Measurements from ENCODE around the gene DOHH. TPM values are rescaled to one million over a fixed set of nuclear protein-coding genes. Genes with fewer than 3 reads are reported as not detected.

The DOHH gene
- total RNA-seq, 1 experiment from 2014 or later: 0.89 TPM

DNA sequence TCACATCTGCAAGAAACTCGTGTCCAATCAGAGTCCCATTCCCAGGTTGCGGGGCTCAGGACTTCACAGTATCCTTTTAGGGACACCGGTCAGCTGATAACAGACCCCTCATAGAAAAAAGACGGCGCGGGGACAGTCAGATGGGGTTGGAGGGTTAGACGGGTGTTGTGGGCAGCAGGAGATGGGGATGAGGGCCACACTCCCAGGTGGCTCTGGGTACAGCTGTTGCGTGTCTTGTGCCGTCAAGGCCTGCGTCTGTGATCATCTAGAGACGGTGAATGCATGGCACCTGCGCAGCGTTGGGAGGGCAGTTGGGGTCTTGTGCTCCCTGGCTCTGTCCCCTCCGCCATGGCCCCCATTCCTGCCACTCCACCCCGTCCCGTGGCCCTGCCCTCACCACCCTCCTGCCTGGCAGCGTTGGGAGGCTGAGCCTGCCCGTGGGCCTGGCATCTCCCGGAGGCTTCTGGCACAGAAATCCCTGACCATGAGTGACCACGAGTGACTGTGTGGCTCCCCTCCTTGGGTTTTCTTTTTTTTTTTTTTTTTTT lies 24.5 kb upstream of the DOHH start:
- no peak for DNase-seq
- Histone ChIP-seq H3K9ac (ENCODE audit: low read length) (no peak overlapping the region), H3K9me3 (ENCODE audit: low read length) (no peaks in the 10 kb centered on the region), H3K27ac (ENCODE audit: low read length) (no peak overlapping the region), H3K79me2 (ENCODE audit: low read length) (peaks cover 19% of the 10 kb centered on the region), H3K9me2 (replicated peaks; ENCODE audit: insufficient read depth, low read length) (no peaks in the 10 kb centered on the region), H3K27me3 (ENCODE audit: low read length) (no peaks in the 10 kb centered on the region), H3K4me2 (ENCODE audit: low read depth, low read length, poor library complexity, severe bottlenecking) (no peak overlapping the region), H3K4me3 (ENCODE audit: low read length) (no peak overlapping the region), H3K36me3 (ENCODE audit: insufficient read depth, low read length) (no peaks in the 10 kb centered on the region), H3K4me1 (ENCODE audit: low read length) (no peaks in the 10 kb centered on the region), H4K20me1 (ENCODE audit: insufficient read depth, low read depth, low read length) (peaks cover 2% of the 10 kb centered on the region; the same call in 1 of the 2 replicates), H2AFZ (ENCODE audit: low read length) (no peak overlapping the region)

DNA sequence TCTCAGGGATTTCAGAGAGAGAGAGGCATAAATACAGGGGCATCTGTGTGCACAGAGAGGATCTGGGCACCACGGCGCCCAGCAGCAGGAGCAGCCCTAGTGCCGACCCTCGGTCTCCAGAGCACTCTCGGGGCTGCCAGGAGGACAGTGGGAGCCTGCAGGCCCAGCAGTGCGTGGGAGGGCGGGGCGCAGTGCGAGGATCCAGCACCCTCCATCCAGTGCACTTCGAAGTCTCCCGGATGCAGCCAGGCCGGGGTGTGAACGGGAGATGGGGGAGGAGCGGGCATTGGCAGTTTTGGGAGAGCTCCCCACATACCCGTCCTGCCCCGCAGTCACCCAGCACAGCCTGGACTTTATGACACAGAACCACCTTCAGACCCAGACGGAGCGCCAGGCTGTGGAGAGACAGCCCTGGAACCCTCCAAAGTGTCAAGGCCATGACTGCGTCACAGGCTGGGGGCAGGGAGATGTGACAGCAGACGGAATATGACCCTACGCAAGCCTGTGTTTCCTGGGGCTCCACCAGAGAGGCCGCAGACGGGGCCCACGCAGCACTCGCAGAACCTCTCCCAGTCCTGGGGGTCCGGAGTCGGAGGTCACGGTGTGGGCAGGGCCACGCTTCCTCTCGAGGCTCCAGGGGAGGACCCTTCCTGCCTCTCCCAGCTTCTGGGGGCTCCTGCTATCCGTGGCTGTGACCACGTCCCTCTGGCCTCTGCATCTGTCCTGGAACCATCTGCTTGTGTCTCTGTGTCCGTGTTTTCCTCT lies 23.8 kb upstream of the DOHH start:
- no peak overlapping the region for H2AFZ ChIP-seq (ENCODE audit: low read length)
- no peak overlapping the region for H3K4me3 ChIP-seq (ENCODE audit: low read length)
- no peaks in the 10 kb centered on the region for H3K9me3 ChIP-seq (ENCODE audit: low read length)
- DNase-seq: no peak
- H4K20me1 ChIP-seq (ENCODE audit: insufficient read depth, low read depth, low read length): peaks cover 4% of the 10 kb centered on the region; the same call in 1 of the 2 replicates
- no peak overlapping the region for H3K4me2 ChIP-seq (ENCODE audit: low read depth, low read length, poor library complexity, severe bottlenecking)
- H3K79me2 ChIP-seq (ENCODE audit: low read length): peaks cover 26% of the 10 kb centered on the region
- H3K4me1 ChIP-seq (ENCODE audit: low read length): peaks cover 3% of the 10 kb centered on the region; the same call in 1 of the 2 replicates
- H3K9ac ChIP-seq (ENCODE audit: low read length): no peak overlapping the region
- no peaks in the 10 kb centered on the region for H3K36me3 ChIP-seq (ENCODE audit: insufficient read depth, low read length)
- no peaks in the 10 kb centered on the region for H3K9me2 ChIP-seq (replicated peaks; ENCODE audit: insufficient read depth, low read length)
- no peaks in the 10 kb centered on the region for H3K27me3 ChIP-seq (ENCODE audit: low read length)
- no peak overlapping the region for H3K27ac ChIP-seq (ENCODE audit: low read length)

DNA sequence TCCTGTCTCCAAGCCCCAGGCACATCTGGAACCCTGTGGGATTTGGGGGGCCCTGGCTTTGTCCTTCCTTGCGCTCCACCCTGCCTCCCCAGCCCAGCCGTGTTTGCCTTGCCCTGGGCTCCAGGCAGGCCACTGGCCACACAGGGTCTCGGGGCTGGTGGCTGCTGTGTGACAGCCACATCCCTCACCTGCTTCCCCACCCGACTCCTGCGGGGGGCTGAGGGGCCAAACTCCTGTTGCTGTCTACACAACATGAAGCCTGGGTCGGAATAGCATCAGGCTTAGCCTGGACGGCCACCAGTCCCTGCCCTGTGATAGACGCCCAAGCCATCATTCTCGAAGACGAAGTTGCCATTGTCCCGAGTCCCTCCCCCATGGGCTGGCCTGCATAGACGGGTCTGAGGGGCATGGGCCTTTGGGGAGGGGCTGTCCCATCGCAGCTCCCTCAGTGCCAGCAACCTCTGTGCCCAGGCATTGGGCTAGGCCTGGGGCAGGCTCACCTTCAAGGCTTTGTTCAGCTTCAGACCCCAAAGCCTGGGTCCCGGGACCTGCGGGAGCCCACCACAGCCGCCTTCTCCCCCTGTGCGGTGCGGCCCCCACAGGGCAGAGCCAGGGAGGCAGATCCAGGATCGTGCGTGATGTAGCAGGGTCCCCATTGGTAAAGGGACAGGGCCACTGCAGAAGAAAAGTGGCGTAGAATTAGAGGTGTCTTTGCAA lies 23.0 kb upstream of the DOHH start:
- no peaks in the 10 kb centered on the region for H3K27me3 ChIP-seq (ENCODE audit: low read length)
- H3K9me2 ChIP-seq (replicated peaks; ENCODE audit: insufficient read depth, low read length): no peaks in the 10 kb centered on the region
- no peak overlapping the region for H2AFZ ChIP-seq (ENCODE audit: low read length)
- H3K4me1 ChIP-seq (ENCODE audit: low read length): peaks cover 9% of the 10 kb centered on the region
- no peak for DNase-seq
- H3K4me2 ChIP-seq (ENCODE audit: low read depth, low read length, poor library complexity, severe bottlenecking): no peak overlapping the region
- peaks cover 4% of the 10 kb centered on the region; the same call in 1 of the 2 replicates for H4K20me1 ChIP-seq (ENCODE audit: insufficient read depth, low read depth, low read length)
- no peak overlapping the region for H3K27ac ChIP-seq (ENCODE audit: low read length)
- no peak overlapping the region for H3K9ac ChIP-seq (ENCODE audit: low read length)
- H3K79me2 ChIP-seq (ENCODE audit: low read length): peaks cover 33% of the 10 kb centered on the region
- H3K9me3 ChIP-seq (ENCODE audit: low read length): no peaks in the 10 kb centered on the region
- no peaks in the 10 kb centered on the region for H3K36me3 ChIP-seq (ENCODE audit: insufficient read depth, low read length)
- H3K4me3 ChIP-seq (ENCODE audit: low read length): no peak overlapping the region

DNA sequence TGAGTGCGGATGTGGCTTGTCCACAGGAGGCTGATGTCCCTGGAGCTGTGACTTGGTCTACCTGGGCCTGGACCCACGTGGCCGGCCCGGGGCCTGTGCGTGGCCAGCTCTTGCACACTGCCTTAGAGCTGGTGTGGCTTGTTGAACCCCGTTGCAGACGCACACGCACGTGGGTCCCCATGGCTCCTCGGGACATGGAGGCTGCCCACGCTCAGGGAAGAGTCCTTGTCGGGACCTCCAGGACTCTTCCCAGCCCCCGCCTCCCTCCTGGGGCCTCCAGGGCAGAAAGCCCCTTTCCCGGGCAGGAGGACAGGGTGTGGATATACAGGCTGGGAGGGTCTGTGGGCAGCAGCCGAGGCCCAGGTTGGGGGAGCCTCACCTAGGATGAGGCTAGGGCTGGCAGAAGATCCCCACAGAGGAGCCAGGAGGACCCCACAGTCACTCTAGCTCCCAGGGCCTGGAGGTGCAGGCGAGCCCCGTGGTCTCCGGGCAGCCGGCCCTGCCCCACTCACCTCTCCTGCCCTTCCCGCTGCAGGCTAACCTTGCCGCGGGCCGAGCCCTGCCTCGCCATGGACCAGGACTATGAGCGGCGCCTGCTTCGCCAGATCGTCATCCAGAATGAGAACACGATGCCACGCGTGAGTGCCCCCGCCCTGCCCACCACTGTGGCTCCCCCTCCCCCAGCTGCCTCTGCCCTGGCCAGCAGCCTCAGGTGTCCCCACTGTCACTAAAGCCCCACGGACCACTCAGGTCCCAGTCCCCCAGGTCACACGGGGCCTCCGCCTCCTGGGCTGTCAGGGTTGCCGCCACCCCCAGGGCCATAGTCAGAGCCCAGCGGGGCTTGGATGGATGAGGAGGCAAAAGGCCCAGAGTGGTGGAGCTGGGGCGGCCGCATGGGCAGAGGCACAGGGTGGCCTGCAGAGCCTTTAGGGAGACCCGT lies 22.2 kb upstream of the DOHH start:
- Histone ChIP-seq H4K20me1 (ENCODE audit: insufficient read depth, low read depth, low read length) (peaks cover 4% of the 10 kb centered on the region; the same call in 1 of the 2 replicates), H3K9ac (ENCODE audit: low read length) (no peak overlapping the region), H3K79me2 (ENCODE audit: low read length) (peaks cover 42% of the 10 kb centered on the region), H3K27ac (ENCODE audit: low read length) (no peak overlapping the region), H3K27me3 (ENCODE audit: low read length) (no peaks in the 10 kb centered on the region), H2AFZ (ENCODE audit: low read length) (no peak overlapping the region), H3K9me3 (ENCODE audit: low read length) (no peaks in the 10 kb centered on the region), H3K9me2 (replicated peaks; ENCODE audit: insufficient read depth, low read length) (no peaks in the 10 kb centered on the region), H3K4me2 (ENCODE audit: low read depth, low read length, poor library complexity, severe bottlenecking) (no peak overlapping the region), H3K36me3 (ENCODE audit: insufficient read depth, low read length) (no peaks in the 10 kb centered on the region), H3K4me3 (ENCODE audit: low read length) (no peak overlapping the region), H3K4me1 (ENCODE audit: low read length) (peaks cover 16% of the 10 kb centered on the region)
- DNase-seq: no peak

DNA sequence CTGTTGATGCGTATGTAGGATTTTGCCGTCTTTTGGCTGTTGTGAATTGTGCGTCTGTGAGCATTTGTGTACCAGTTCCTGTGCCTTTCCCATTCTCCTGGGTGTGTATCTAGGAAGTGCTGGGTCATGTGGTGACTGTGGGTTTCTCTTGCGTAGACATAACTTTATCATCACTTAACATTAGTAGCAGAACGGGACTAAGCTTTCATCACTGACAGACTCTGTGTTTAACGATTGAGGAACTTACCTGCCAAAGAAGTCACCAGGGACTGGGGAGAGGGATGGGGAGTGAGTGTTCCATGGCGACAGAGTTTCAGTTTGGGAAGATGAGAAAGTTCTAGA lies 20.6 kb upstream of the DOHH start:
- DNase-seq: no peak
- H4K20me1 ChIP-seq (ENCODE audit: insufficient read depth, low read depth, low read length): peaks cover 9% of the 10 kb centered on the region
- peaks cover 57% of the 10 kb centered on the region for H3K79me2 ChIP-seq (ENCODE audit: low read length)
- no peaks in the 10 kb centered on the region for H3K27me3 ChIP-seq (ENCODE audit: low read length)
- no peak overlapping the region for H2AFZ ChIP-seq (ENCODE audit: low read length)
- H3K27ac ChIP-seq (ENCODE audit: low read length): no peak overlapping the region
- no peak overlapping the region for H3K9ac ChIP-seq (ENCODE audit: low read length)
- no peaks in the 10 kb centered on the region for H3K36me3 ChIP-seq (ENCODE audit: insufficient read depth, low read length)
- H3K4me1 ChIP-seq (ENCODE audit: low read length): peaks cover 31% of the 10 kb centered on the region
- no peaks in the 10 kb centered on the region for H3K9me3 ChIP-seq (ENCODE audit: low read length)
- H3K4me3 ChIP-seq (ENCODE audit: low read length): no peak overlapping the region
- no peaks in the 10 kb centered on the region for H3K9me2 ChIP-seq (replicated peaks; ENCODE audit: insufficient read depth, low read length)
- no peak overlapping the region for H3K4me2 ChIP-seq (ENCODE audit: low read depth, low read length, poor library complexity, severe bottlenecking)

- no peaks in the 10 kb centered on the region for H3K27me3 ChIP-seq (ENCODE audit: low read length)
- no peaks in the 10 kb centered on the region for H3K9me2 ChIP-seq (replicated peaks; ENCODE audit: insufficient read depth, low read length)
- no peaks in the 10 kb centered on the region for H3K9me3 ChIP-seq (ENCODE audit: low read length)
- DNase-seq: no peak
- peaks cover 36% of the 10 kb centered on the region for H3K4me1 ChIP-seq (ENCODE audit: low read length)
- no peak overlapping the region for H3K9ac ChIP-seq (ENCODE audit: low read length)
- H3K36me3 ChIP-seq (ENCODE audit: insufficient read depth, low read length): no peaks in the 10 kb centered on the region
- no peak overlapping the region for H2AFZ ChIP-seq (ENCODE audit: low read length)
- peaks cover 63% of the 10 kb centered on the region for H3K79me2 ChIP-seq (ENCODE audit: low read length)
- H4K20me1 ChIP-seq (ENCODE audit: insufficient read depth, low read depth, low read length): peaks cover 13% of the 10 kb centered on the region
- H3K4me3 ChIP-seq (ENCODE audit: low read length): no peak overlapping the region
- H3K27ac ChIP-seq (ENCODE audit: low read length): 0 out of 2 replicates have a peak overlapping the region, but pooled peaks have one; percentile 37
- H3K4me2 ChIP-seq (ENCODE audit: low read depth, low read length, poor library complexity, severe bottlenecking): no peak overlapping the region
These were observed 20.0 kb upstream of the DOHH start for GRCh38 chr19:3520166-3521103.

- Histone ChIP-seq H4K20me1 (ENCODE audit: insufficient read depth, low read depth, low read length) (peaks cover 18% of the 10 kb centered on the region), H3K4me2 (ENCODE audit: low read depth, low read length, poor library complexity, severe bottlenecking) (no peak overlapping the region), H3K79me2 (ENCODE audit: low read length) (peaks cover 74% of the 10 kb centered on the region), H2AFZ (ENCODE audit: low read length) (no peak overlapping the region), H3K4me1 (ENCODE audit: low read length) (peaks cover 36% of the 10 kb centered on the region), H3K9ac (ENCODE audit: low read length) (no peak overlapping the region), H3K27ac (ENCODE audit: low read length) (no peak overlapping the region), H3K27me3 (ENCODE audit: low read length) (no peaks in the 10 kb centered on the region), H3K9me2 (replicated peaks; ENCODE audit: insufficient read depth, low read length) (no peaks in the 10 kb centered on the region), H3K4me3 (ENCODE audit: low read length) (no peak overlapping the region), H3K36me3 (ENCODE audit: insufficient read depth, low read length) (no peaks in the 10 kb centered on the region), H3K9me3 (ENCODE audit: low read length) (no peaks in the 10 kb centered on the region)
- no peak for DNase-seq
These were observed 18.7 kb upstream of the DOHH start for GRCh38 chr19:3519126-3519525.
